NB4 (cell line): ENCODE results near the gene FAM162A.
A peak's percentile ranks its signal among the peaks of the same experiment; 100 is the strongest.

ENCODE experiments used
- DNase-seq: peaks from one replicate; pipeline ENCODE4 v3.0.0; 2010; ENCODE audit warnings: low read depth
- H3K4me3 ChIP-seq: one replicate; pipeline ENCODE4 v1.5.1; 2011; ENCODE audit warnings: mild to moderate bottlenecking, low read depth, low read length, moderate library complexity
- CTCF ChIP-seq: IDR thresholded peaks from one replicate; pipeline ENCODE4 v1.5.1; 2012; ENCODE audit warnings: low read depth, low read length
- MYC ChIP-seq: IDR thresholded peaks from 2 replicates; pipeline ENCODE4 v1.6.1; 2011; ENCODE audit warnings: low read depth, low read length
- POLR2A ChIP-seq: IDR thresholded peaks from 2 replicates; pipeline ENCODE4 v1.6.1; 2011; ENCODE audit warnings: mild to moderate bottlenecking; ENCODE audit not compliant: insufficient read length; ENCODE audit errors: extremely low read depth
- TF ChIP-seq, protein P1 (sequence below): IDR thresholded peaks from 2 replicates; pipeline ENCODE4 v1.6.1; 2011; ENCODE audit warnings: low read depth, low read length

The FAM162A gene

GRCh38 chr3:122383771-122384697 is at the start of gene FAM162A:
Gene FAM162A (plus strand): TSS chr3:122384182. CDS start chr3:122384266, 84 bp downstream.
- H3K4me3 ChIP-seq = peak within 1 kb of the TSS; percentile 96
- peak; percentile 49 for TF ChIP-seq CTCF
- TF ChIP-seq, protein P1, sequence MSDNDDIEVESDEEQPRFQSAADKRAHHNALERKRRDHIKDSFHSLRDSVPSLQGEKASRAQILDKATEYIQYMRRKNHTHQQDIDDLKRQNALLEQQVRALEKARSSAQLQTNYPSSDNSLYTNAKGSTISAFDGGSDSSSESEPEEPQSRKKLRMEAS = peak; percentile 83
- peak; percentile 95 for TF ChIP-seq POLR2A
- peak; percentile 94 for TF ChIP-seq MYC
- peak; percentile 97 for DNase-seq

GRCh38 chr3:122342803-122343202 is 41.2 kb upstream of the FAM162A start:
- TF ChIP-seq MYC = no peak
- TF ChIP-seq POLR2A = no peak
- TF ChIP-seq, protein P1 = no peak
- no peak for TF ChIP-seq CTCF
- DNase-seq = no peak
- no peak overlapping the region for H3K4me3 ChIP-seq

GRCh38 chr3:122343654-122344053 is 40.3 kb upstream of the FAM162A start:
- no peak for DNase-seq
- TF ChIP-seq CTCF (no peak), MYC (no peak), POLR2A (no peak)
- TF ChIP-seq, protein P1 = no peak
- no peak overlapping the region for H3K4me3 ChIP-seq

- DNase-seq = no peak
- no peak overlapping the region for H3K4me3 ChIP-seq
- TF ChIP-seq MYC = no peak
- TF ChIP-seq POLR2A = no peak
- TF ChIP-seq, protein P1 = no peak
- no peak for TF ChIP-seq CTCF
Measured at GRCh38 chr3:122349171-122349570, 34.8 kb upstream of the FAM162A start.

DNA sequence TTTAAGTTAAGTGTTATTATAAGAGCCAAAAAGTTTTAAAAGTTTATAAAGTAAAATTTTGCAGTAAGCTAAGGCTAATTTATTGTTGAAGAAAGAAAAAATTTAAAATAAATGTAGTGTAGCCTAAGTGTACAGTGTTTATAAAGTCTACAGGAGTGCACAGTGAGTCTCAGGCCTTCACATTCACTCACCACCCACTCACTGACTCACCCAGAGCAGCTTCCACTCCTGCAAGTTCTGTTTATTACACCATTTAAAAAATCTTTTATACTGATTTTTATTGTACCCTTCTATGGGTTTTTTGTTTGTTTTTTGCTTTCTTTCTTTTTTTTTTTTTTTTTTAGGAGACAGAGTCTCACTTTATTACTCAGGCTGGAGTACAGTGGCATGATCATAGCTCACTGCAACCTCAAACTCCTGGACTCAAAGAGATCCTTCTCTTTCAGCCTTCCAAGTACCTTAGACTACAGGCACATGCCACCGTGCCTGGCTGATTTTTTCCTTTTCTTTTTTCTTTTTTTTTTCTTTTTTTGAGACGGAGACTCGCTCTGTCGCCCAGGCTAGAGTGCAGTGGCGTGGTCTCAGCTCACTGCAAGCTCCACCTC is 33.1 kb upstream of the FAM162A start:
- no peak overlapping the region for H3K4me3 ChIP-seq
- no peak for TF ChIP-seq MYC
- no peak for TF ChIP-seq CTCF
- TF ChIP-seq, protein P1 = no peak
- TF ChIP-seq POLR2A = no peak
- DNase-seq = no peak
